HepG2 (cell line): ENCODE results near the gene TTC39C. TPM values are rescaled to one million over a fixed set of nuclear protein-coding genes. Genes with fewer than 3 reads are reported as not detected.

Experiments
- ATM ChIP-seq: fragments of 450-650 bp; IDR thresholded peaks from 2 replicates; pipeline ENCODE4 v1.7.1; 2017; ENCODE audit warnings: mild to moderate bottlenecking, borderline replicate concordance
- HIC2 ChIP-seq: sonication (generic); formaldehyde crosslinking; IDR thresholded peaks from 2 replicates; pipeline ENCODE4 v1.9.0; 2022; ENCODE audit warnings: low read depth, missing genetic modification reagents
- HNF4G ChIP-seq, 2 experiments: sonication (generic) in 1 of 2; formaldehyde crosslinking in 1 of 2; IDR thresholded peaks; 2 replicates each; pipeline versions ENCODE4 v1.4.0 to v1.6.1; 2011 to 2020; ENCODE audit warnings: borderline replicate concordance in 2 of 2, low read depth in 2 of 2, mild to moderate bottlenecking in 2 of 2, low read length in 1 of 2, missing genetic modification reagents in 1 of 2, moderate library complexity in 1 of 2
- KMT2B ChIP-seq: IDR thresholded peaks from 2 replicates; pipeline ENCODE4 v1.6.1; 2016; ENCODE audit warnings: missing genetic modification reagents, missing compliant biosample characterization
- NR3C1 ChIP-seq: sonication (generic); formaldehyde crosslinking; IDR thresholded peaks from 2 replicates; pipeline ENCODE4 v1.4.0; 2020; ENCODE audit warnings: missing genetic modification reagents
- PHF5A ChIP-seq: IDR thresholded peaks from one replicate; pipeline ENCODE4 v1.6.1; 2018; ENCODE audit warnings: low read depth, missing genetic modification reagents; ENCODE audit not compliant: unreplicated experiment
- PRMT3 ChIP-seq: sonication (generic); formaldehyde crosslinking; IDR thresholded peaks from 2 replicates; pipeline ENCODE4 v1.8.1; 2022; ENCODE audit warnings: low read depth, mild to moderate bottlenecking, moderate library complexity, missing genetic modification reagents, borderline replicate concordance
- RBM22 ChIP-seq: fragments of 200-400 bp; formaldehyde crosslinking; optimal IDR thresholded peaks from 2 replicates; pipeline ENCODE3; 2017; ENCODE audit warnings: mild to moderate bottlenecking, low read length, moderate library complexity
- REPIN1 ChIP-seq: sonication (generic); formaldehyde crosslinking; IDR thresholded peaks from 2 replicates; pipeline ENCODE4 v1.8.0; 2022; ENCODE audit warnings: missing genetic modification reagents, low read depth, mild to moderate bottlenecking, borderline replicate concordance
- SP2 ChIP-seq: sonication (generic); formaldehyde crosslinking; IDR thresholded peaks from 2 replicates; pipeline ENCODE4 v1.5.1; 2020; ENCODE audit warnings: mild to moderate bottlenecking, missing genetic modification reagents
- ZBTB3 ChIP-seq: sonication (generic); formaldehyde crosslinking; IDR thresholded peaks from 2 replicates; pipeline ENCODE4 v1.4.0; 2020; ENCODE audit warnings: low read depth, mild to moderate bottlenecking, moderate library complexity, missing genetic modification reagents, borderline replicate concordance
- ZNF256 ChIP-seq: sonication (generic); formaldehyde crosslinking; conservative IDR thresholded peaks from 2 replicates; pipeline ENCODE4 v1.4.0; 2020; ENCODE audit warnings: missing genetic modification reagents
- ZNF460 ChIP-seq: sonication (generic); formaldehyde crosslinking; IDR thresholded peaks from 2 replicates; pipeline ENCODE4 v1.5.1; 2020; ENCODE audit warnings: missing genetic modification reagents, mild to moderate bottlenecking, borderline replicate concordance
- ZNF720 ChIP-seq: sonication (generic); formaldehyde crosslinking; IDR thresholded peaks from 2 replicates; pipeline ENCODE4 v1.4.0; 2020; ENCODE audit warnings: missing genetic modification reagents
- polyA plus RNA-seq, 8 experiments: library from polyadenylated mRNA; depleted of rRNA in 3 of 8; stranded (reverse) in 7 of 8; unstranded in 1 of 8; fragments of >200 nt; fragmentation: Illumina TruSeq in 4 of 8; extraction: Trizol in 4 of 8; gene quantifications; 2 replicates each; pipeline versions ENCODE4 v1.2.1 to v1.2.3, GENCODE V29; 2011 to 2016; ENCODE audit warnings: low read depth in 4 of 8, missing spikeins in 1 of 8, mixed read lengths in 1 of 8; ENCODE audit not compliant: insufficient read depth in 1 of 8
- total RNA-seq, 5 experiments: library from RNA; depleted of rRNA; stranded (reverse); fragments of >200 nt; fragmentation: Illumina TruSeq; extraction: Trizol; gene quantifications; 2 replicates each; pipeline ENCODE4 v1.2.3, GENCODE V29; 2016; ENCODE audit warnings: low read depth in 1 of 5
- TF ChIP-seq, protein P1 (sequence below): sonication (generic); formaldehyde crosslinking; IDR thresholded peaks from 2 replicates; pipeline ENCODE4 v1.5.0; 2020; ENCODE audit warnings: missing genetic modification reagents, mild to moderate bottlenecking, borderline replicate concordance
- TF ChIP-seq, protein P2 (sequence below): sonication (generic); formaldehyde crosslinking; IDR thresholded peaks from 2 replicates; pipeline ENCODE4 v1.4.0; 2020; ENCODE audit warnings: mild to moderate bottlenecking, missing genetic modification reagents, borderline replicate concordance
- TF ChIP-seq, protein P3 (sequence below): sonication (generic); formaldehyde crosslinking; conservative IDR thresholded peaks from 2 replicates; pipeline ENCODE4 v1.4.0; 2020; ENCODE audit warnings: mild to moderate bottlenecking, missing genetic modification reagents, moderate library complexity

TTC39C gene
- total and polyA plus RNA-seq, 2 of the 13 experiments (the other 11 are each of a cell fraction or from before 2014, with no cell fraction given): 19.1 to 25.9 TPM

- TF ChIP-seq REPIN1 (CRISPR knock-in tag) (peak; percentile 73; the same call in 1 of the 2 replicates), ATM (no peak), HIC2 (CRISPR knock-in tag) (0 out of 2 replicates have a peak, but pooled peaks have one; percentile 19), NR3C1 (CRISPR knock-in tag) (no peak), ZNF256 (no peak), KMT2B (CRISPR knock-in tag) (no peak; the same call in 1 of the 2 replicates), PRMT3 (CRISPR knock-in tag) (no peak), ZBTB3 (CRISPR knock-in tag) (0 out of 2 replicates have a peak, but pooled peaks have one; percentile 51), SP2 (no peak), PHF5A (CRISPR knock-in tag) (no peak), ZNF460 (CRISPR knock-in tag) (no peak; the same call in 1 of the 2 replicates), ZNF720 (CRISPR knock-in tag) (no peak), HNF4G (IDR thresholded peaks at IDR 0.05; ENCODE audit: borderline replicate concordance, low read depth, low read length) (no peak), HNF4G (CRISPR knock-in tag; IDR thresholded peaks at IDR 0.05; ENCODE audit: borderline replicate concordance, low read depth) (no peak), RBM22 (no peak)
- TF ChIP-seq, protein P1, sequence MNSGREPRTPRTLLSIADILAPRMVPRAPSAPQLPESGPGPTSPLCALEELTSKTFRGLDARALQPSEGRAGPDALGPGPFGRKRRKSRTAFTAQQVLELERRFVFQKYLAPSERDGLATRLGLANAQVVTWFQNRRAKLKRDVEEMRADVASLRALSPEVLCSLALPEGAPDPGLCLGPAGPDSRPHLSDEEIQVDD (CRISPR knock-in tag): no peak
- TF ChIP-seq, protein P2, sequence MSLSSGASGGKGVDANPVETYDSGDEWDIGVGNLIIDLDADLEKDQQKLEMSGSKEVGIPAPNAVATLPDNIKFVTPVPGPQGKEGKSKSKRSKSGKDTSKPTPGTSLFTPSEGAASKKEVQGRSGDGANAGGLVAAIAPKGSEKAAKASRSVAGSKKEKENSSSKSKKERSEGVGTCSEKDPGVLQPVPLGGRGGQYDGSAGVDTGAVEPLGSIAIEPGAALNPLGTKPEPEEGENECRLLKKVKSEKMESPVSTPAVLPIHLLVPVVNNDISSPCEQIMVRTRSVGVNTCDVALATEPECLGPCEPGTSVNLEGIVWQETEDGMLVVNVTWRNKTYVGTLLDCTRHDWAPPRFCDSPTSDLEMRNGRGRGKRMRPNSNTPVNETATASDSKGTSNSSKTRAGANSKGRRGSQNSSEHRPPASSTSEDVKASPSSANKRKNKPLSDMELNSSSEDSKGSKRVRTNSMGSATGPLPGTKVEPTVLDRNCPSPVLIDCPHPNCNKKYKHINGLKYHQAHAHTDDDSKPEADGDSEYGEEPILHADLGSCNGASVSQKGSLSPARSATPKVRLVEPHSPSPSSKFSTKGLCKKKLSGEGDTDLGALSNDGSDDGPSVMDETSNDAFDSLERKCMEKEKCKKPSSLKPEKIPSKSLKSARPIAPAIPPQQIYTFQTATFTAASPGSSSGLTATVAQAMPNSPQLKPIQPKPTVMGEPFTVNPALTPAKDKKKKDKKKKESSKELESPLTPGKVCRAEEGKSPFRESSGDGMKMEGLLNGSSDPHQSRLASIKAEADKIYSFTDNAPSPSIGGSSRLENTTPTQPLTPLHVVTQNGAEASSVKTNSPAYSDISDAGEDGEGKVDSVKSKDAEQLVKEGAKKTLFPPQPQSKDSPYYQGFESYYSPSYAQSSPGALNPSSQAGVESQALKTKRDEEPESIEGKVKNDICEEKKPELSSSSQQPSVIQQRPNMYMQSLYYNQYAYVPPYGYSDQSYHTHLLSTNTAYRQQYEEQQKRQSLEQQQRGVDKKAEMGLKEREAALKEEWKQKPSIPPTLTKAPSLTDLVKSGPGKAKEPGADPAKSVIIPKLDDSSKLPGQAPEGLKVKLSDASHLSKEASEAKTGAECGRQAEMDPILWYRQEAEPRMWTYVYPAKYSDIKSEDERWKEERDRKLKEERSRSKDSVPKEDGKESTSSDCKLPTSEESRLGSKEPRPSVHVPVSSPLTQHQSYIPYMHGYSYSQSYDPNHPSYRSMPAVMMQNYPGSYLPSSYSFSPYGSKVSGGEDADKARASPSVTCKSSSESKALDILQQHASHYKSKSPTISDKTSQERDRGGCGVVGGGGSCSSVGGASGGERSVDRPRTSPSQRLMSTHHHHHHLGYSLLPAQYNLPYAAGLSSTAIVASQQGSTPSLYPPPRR (CRISPR knock-in tag): peak; percentile 99
- TF ChIP-seq, protein P3, sequence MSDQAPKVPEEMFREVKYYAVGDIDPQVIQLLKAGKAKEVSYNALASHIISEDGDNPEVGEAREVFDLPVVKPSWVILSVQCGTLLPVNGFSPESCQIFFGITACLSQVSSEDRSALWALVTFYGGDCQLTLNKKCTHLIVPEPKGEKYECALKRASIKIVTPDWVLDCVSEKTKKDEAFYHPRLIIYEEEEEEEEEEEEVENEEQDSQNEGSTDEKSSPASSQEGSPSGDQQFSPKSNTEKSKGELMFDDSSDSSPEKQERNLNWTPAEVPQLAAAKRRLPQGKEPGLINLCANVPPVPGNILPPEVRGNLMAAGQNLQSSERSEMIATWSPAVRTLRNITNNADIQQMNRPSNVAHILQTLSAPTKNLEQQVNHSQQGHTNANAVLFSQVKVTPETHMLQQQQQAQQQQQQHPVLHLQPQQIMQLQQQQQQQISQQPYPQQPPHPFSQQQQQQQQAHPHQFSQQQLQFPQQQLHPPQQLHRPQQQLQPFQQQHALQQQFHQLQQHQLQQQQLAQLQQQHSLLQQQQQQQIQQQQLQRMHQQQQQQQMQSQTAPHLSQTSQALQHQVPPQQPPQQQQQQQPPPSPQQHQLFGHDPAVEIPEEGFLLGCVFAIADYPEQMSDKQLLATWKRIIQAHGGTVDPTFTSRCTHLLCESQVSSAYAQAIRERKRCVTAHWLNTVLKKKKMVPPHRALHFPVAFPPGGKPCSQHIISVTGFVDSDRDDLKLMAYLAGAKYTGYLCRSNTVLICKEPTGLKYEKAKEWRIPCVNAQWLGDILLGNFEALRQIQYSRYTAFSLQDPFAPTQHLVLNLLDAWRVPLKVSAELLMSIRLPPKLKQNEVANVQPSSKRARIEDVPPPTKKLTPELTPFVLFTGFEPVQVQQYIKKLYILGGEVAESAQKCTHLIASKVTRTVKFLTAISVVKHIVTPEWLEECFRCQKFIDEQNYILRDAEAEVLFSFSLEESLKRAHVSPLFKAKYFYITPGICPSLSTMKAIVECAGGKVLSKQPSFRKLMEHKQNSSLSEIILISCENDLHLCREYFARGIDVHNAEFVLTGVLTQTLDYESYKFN (CRISPR knock-in tag): peak; percentile 70
Observed at GRCh38 chr18:24075767-24076597, 61.4 kb downstream of the TTC39C start (continued).
